ENCODE data around the gene MORN1. TPM values are rescaled to one million over a fixed set of nuclear protein-coding genes. Genes with fewer than 3 reads are reported as not detected.

The MORN1 gene
- total and polyA plus RNA-seq, 4 donors: 2.3 to 6.9 (median 3.6) TPM

DNA sequence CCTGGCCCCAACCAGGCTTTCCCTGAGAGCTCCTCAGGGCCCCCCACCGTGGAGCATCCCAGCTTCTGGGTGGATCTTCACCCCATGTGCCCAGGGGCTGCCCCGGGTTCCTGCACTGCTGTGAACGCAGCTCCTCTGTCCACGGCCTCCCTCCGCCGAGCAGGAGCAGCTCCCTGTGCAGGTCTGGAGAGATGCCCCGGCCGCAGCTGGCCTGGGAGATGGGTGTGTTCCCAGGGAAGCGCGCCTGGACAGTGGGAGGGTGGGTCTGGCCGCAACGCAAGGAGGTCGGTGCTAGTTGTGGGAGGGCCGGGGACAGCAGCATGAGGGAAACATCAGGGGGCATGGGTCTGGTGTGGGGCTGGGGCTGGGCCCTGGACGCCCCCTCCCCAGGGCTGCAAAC is 71.3 kb downstream of the MORN1 start:
- 90% methylated on average over 15 of the region's 15 CpGs for WGBS
- no peak overlapping the region for H3K9ac ChIP-seq (ENCODE audit: low read depth in 1 of 2, low read length in 2 of 2)
- H3K4me1 ChIP-seq (ENCODE audit: control insufficient read depth in 4 of 4, insufficient read depth in 4 of 4, low read length in 3 of 4): peaks cover 0 to 6% (median 2%) of the 10 kb centered on the region in 4 donors
- no peak for DNase-seq (ENCODE audit: low spot score)
- no peak overlapping the region for H3K27ac ChIP-seq (ENCODE audit: low read depth in 1 of 2, low read length in 2 of 2)
- no peak overlapping the region for H3K4me3 ChIP-seq (ENCODE audit: low read depth in 1 of 3, low read length in 3 of 3)
- TF ChIP-seq EGR1 (IDR thresholded peaks at IDR 0.05; ENCODE audit: low read depth in 2 of 2) (no peak), HNF4A (conservative IDR thresholded peaks at IDR 0.05) (no peak), HNF4G (IDR thresholded peaks at IDR 0.05) (no peak), NR2F2 (IDR thresholded peaks at IDR 0.05) (no peak), REST (IDR thresholded peaks at IDR 0.05) (no peak), FOXA1 (IDR thresholded peaks at IDR 0.05) (no peak), ATF3 (IDR thresholded peaks at IDR 0.05) (no peak), YY1 (IDR thresholded peaks at IDR 0.05) (no peak)
- TF ChIP-seq, protein P1, sequence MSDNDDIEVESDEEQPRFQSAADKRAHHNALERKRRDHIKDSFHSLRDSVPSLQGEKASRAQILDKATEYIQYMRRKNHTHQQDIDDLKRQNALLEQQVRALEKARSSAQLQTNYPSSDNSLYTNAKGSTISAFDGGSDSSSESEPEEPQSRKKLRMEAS (IDR thresholded peaks at IDR 0.05): no peak
- no peaks in the 10 kb centered on the region for H3K36me3 ChIP-seq (ENCODE audit: control insufficient read depth in 4 of 4, insufficient read depth in 3 of 4, low read depth in 1 of 4, low read length in 3 of 4)
- no peaks in the 10 kb centered on the region for H3K9me3 ChIP-seq (ENCODE audit: control insufficient read depth in 4 of 4, low read length in 3 of 4)
- H3K27me3 ChIP-seq (ENCODE audit: control insufficient read depth in 4 of 4, insufficient read depth in 4 of 4, low read length in 3 of 4): no peaks in the 10 kb centered on the region

DNA sequence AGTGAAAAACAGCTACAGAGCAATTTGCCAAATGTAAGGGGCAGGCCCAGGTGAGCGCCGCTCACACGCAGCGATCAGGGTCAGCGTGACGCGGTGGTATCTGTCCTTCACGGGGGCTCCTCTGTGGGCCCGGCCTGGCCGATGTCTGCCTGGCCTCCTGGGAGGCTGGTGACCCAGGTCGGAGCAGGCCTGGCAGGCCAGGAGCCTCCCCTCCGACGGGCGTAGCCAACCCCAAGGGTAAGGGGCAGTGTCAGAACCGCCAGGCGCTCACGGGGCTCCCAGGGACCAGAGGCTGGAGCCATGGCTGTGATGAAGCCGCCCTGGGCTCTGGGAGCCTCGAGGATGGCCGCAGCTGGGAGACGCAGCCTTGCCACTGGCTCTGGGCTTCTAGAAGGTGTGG is 72.1 kb downstream of the MORN1 start:
- Histone ChIP-seq H3K36me3 (ENCODE audit: control insufficient read depth in 4 of 4, insufficient read depth in 3 of 4, low read depth in 1 of 4, low read length in 3 of 4) (no peaks in the 10 kb centered on the region), H3K4me3 (ENCODE audit: low read depth in 1 of 3, low read length in 3 of 3) (no peak overlapping the region), H3K27ac (ENCODE audit: low read depth in 1 of 2, low read length in 2 of 2) (no peak overlapping the region), H3K9me3 (ENCODE audit: control insufficient read depth in 4 of 4, low read length in 3 of 4) (no peaks in the 10 kb centered on the region), H3K9ac (ENCODE audit: low read depth in 1 of 2, low read length in 2 of 2) (no peak overlapping the region), H3K27me3 (ENCODE audit: control insufficient read depth in 4 of 4, insufficient read depth in 4 of 4, low read length in 3 of 4) (no peaks in the 10 kb centered on the region), H3K4me1 (ENCODE audit: control insufficient read depth in 4 of 4, insufficient read depth in 4 of 4, low read length in 3 of 4) (peaks cover 0 to 9% (median 3%) of the 10 kb centered on the region in 4 donors)
- TF ChIP-seq GABPA (IDR thresholded peaks at IDR 0.05 in 1 of 2, conservative IDR thresholded peaks at IDR 0.05 in 1 of 2): no peak
- TF ChIP-seq ATF3 (IDR thresholded peaks at IDR 0.05): no peak
- no peak for TF ChIP-seq CTCF (IDR thresholded peaks at IDR 0.05; ENCODE audit: low read depth, low read length, missing input control)
- TF ChIP-seq SP1 (IDR thresholded peaks at IDR 0.05): no peak
- TF ChIP-seq RXRA (IDR thresholded peaks at IDR 0.05): no peak
- TF ChIP-seq JUND (IDR thresholded peaks at IDR 0.05): no peak
- TF ChIP-seq HNF4A (conservative IDR thresholded peaks at IDR 0.05): no peak
- 90% methylated on average over 21 of the region's 21 CpGs for WGBS
- no peak for DNase-seq (ENCODE audit: low spot score)

Measured in liver (tissue), 9 donors.